ENCODE results near the gene SHISAL1.

The SHISAL1 gene

DNA sequence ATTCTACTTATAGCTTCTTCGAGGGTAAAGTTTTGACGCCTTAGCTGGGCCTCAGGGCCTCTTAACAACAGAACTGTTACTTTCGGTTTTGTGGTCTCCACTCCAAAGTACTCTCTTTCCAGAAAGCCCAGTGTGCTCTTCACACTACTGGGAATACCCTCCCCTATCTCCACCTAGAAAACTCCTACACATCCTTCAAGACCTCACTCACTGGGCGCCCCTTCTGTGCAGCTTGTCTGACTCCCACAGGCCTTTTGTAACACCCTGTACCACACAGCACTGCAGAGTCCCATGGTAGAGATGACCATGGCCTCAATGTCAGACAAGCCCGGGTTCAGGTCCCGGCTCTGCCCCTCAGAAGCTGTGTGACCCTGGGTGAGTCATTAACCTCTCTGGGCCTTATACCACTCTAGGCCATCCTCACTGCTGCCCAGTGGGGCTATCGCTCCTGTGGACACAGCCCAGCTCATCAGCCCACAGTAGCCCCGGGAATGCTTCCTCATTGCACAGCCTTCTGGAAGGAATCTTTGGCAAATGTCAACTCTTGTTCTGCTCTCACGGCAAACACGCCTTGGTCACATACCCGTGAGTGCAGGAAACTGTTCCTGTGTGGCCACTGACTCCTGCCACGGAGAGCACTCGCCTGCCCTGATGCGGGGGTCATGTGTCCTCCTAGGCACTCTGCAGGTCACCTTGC is 51.4 kb downstream of the SHISAL1 start:
- TF ChIP-seq GABPA (IDR thresholded peaks at IDR 0.05; ENCODE audit: low read depth) = no peak
- TF ChIP-seq, protein P1, sequence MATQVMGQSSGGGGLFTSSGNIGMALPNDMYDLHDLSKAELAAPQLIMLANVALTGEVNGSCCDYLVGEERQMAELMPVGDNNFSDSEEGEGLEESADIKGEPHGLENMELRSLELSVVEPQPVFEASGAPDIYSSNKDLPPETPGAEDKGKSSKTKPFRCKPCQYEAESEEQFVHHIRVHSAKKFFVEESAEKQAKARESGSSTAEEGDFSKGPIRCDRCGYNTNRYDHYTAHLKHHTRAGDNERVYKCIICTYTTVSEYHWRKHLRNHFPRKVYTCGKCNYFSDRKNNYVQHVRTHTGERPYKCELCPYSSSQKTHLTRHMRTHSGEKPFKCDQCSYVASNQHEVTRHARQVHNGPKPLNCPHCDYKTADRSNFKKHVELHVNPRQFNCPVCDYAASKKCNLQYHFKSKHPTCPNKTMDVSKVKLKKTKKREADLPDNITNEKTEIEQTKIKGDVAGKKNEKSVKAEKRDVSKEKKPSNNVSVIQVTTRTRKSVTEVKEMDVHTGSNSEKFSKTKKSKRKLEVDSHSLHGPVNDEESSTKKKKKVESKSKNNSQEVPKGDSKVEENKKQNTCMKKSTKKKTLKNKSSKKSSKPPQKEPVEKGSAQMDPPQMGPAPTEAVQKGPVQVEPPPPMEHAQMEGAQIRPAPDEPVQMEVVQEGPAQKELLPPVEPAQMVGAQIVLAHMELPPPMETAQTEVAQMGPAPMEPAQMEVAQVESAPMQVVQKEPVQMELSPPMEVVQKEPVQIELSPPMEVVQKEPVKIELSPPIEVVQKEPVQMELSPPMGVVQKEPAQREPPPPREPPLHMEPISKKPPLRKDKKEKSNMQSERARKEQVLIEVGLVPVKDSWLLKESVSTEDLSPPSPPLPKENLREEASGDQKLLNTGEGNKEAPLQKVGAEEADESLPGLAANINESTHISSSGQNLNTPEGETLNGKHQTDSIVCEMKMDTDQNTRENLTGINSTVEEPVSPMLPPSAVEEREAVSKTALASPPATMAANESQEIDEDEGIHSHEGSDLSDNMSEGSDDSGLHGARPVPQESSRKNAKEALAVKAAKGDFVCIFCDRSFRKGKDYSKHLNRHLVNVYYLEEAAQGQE (IDR thresholded peaks at IDR 0.05; ENCODE audit: insufficient replicate concordance, low read depth) = no peak
- TF ChIP-seq, protein P2, sequence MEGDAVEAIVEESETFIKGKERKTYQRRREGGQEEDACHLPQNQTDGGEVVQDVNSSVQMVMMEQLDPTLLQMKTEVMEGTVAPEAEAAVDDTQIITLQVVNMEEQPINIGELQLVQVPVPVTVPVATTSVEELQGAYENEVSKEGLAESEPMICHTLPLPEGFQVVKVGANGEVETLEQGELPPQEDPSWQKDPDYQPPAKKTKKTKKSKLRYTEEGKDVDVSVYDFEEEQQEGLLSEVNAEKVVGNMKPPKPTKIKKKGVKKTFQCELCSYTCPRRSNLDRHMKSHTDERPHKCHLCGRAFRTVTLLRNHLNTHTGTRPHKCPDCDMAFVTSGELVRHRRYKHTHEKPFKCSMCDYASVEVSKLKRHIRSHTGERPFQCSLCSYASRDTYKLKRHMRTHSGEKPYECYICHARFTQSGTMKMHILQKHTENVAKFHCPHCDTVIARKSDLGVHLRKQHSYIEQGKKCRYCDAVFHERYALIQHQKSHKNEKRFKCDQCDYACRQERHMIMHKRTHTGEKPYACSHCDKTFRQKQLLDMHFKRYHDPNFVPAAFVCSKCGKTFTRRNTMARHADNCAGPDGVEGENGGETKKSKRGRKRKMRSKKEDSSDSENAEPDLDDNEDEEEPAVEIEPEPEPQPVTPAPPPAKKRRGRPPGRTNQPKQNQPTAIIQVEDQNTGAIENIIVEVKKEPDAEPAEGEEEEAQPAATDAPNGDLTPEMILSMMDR (IDR thresholded peaks at IDR 0.05; ENCODE audit: insufficient read depth, low read length) = no peak
- H3K27ac ChIP-seq (replicated peaks) = no peak overlapping the region
- DNase-seq (ENCODE audit: low read depth in 1 of 2, low spot score in 1 of 2) = no peak
- no peak overlapping the region for H3K4me3 ChIP-seq (replicated peaks; ENCODE audit: insufficient read depth, low read length)
- no peaks in the 10 kb centered on the region for H3K27me3 ChIP-seq (ENCODE audit: insufficient read depth, poor library complexity, severe bottlenecking)

DNA sequence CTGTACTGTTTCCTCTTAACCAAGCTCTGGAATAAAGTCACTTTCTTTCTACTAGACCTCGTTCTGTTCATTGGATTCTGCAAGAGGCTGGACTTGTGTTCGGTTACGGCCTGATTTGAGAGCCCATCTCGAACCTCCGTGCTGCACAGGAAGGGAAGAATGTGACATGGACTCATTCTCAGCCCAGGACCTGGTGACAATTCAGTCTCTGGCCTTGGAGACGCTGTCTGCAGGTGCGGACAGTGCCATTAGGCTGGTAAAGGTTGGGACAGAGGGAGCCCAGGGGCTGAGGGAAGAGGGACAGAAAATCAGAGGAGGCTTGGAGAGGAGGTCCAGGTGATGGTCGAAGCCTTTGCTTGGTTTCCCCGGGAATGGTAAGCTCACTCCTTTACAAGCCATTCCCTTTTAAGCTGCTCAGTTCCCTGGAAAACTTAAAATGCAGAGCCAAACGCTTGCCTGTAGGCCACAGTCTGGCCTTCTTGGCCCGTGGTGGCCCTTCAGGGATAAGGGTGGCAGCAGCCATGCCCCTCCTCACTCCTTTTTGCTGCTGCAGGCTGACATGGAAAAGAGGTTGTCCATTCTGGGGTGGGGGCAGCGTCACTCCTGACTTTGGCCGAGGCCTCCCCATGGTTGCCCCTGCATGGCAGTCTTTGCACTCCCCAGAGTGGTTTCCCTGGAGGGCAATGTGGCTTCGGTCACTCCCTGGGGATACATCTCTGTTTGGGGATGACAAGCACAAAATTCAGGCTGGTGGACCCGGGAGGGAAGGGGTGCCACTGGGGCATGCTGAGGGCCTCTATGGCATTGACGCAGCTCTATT is 52.3 kb downstream of the SHISAL1 start:
- no peaks in the 10 kb centered on the region for H3K27me3 ChIP-seq (ENCODE audit: insufficient read depth, poor library complexity, severe bottlenecking)
- TF ChIP-seq POLR2AphosphoS5 (IDR thresholded peaks at IDR 0.05; ENCODE audit: low read depth) (no peak), GABPA (IDR thresholded peaks at IDR 0.05; ENCODE audit: low read depth) (no peak), SPI1 (IDR thresholded peaks at IDR 0.05; ENCODE audit: borderline replicate concordance, low read depth) (no peak)
- no peak overlapping the region for H3K4me3 ChIP-seq (replicated peaks; ENCODE audit: insufficient read depth, low read length)
- no peak for DNase-seq (ENCODE audit: low read depth in 1 of 2, low spot score in 1 of 2)
- H3K27ac ChIP-seq (replicated peaks) = no peak overlapping the region

DNA sequence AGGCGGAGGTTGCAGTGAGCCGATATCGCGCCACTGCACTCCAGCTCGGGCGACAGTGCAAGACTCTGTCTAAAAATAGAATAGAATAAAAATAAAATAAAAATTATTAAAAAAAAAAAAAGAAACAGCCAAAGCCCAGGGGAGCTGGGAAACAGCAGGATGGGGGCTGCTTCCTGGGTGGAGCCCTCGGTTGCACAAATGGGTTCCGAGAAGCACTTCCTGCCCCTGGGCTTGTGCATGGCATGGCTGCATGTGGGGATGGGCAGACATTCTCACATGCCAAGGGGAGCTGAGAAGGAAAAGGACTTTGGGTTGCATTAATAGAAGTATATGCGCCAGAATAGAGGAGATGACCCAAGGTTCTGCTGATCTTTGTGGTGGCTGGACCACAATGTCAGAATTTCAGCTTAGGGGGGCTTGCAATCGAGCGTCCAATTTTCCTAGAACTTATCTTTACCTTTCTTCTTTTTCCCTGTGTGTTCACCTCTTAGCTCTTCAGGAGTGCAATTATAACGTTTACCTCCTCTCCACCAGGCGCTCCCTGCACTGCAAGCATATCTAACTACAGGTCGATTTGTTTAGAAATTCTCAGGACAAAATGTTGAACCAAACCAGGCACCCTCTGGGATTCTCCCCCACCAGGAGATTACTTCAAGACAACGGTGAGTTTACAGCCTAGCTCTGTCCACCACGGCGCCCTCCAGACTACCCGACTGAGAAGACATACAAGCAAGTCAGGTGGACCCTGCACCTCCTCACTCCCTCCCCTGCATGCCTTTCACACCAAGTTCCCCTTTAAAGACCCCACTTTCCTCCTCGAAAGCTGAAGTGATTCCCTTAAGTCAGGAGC is 53.2 kb downstream of the SHISAL1 start:
- Histone ChIP-seq H3K27me3 (ENCODE audit: insufficient read depth, poor library complexity, severe bottlenecking) (no peaks in the 10 kb centered on the region), H3K27ac (replicated peaks) (no peak overlapping the region), H3K4me3 (replicated peaks; ENCODE audit: insufficient read depth, low read length) (no peak overlapping the region)
- no peak for DNase-seq (ENCODE audit: low read depth in 1 of 2, low spot score in 1 of 2)
- no peak for TF ChIP-seq GABPA (IDR thresholded peaks at IDR 0.05; ENCODE audit: low read depth)
- TF ChIP-seq, protein P2 (IDR thresholded peaks at IDR 0.05; ENCODE audit: insufficient read depth, low read length) = no peak
- no peak for TF ChIP-seq POLR2AphosphoS5 (IDR thresholded peaks at IDR 0.05; ENCODE audit: low read depth)
- TF ChIP-seq, protein P1 (IDR thresholded peaks at IDR 0.05; ENCODE audit: insufficient replicate concordance, low read depth) = no peak
- no peak for TF ChIP-seq SPI1 (IDR thresholded peaks at IDR 0.05; ENCODE audit: borderline replicate concordance, low read depth)

All from HL-60 (cell line).